Measurements from ENCODE around the gene TMEM69. TPM values are rescaled to one million over a fixed set of nuclear protein-coding genes. Genes with fewer than 3 reads are reported as not detected.
"Not testable (repeated sequence)": the region's sequence is repeated elsewhere in the genome, so short reads cannot be mapped to it uniquely, and the experiment has no call there.

The TMEM69 gene
- total RNA-seq, 1 donor from 2014 or later: 65.2 TPM

GRCh38 chr1:45722809-45723208 is 34.8 kb downstream of the TMEM69 start:
- no peak overlapping the region for H3K4me2 ChIP-seq
- H3K36me3 ChIP-seq: no peaks in the 10 kb centered on the region
- no peaks in the 10 kb centered on the region for H3F3A ChIP-seq (ENCODE audit: low read depth)
- no peak overlapping the region for H3K27ac ChIP-seq
- H3K4me3 ChIP-seq: no peak overlapping the region
- H3K9ac ChIP-seq: no peak overlapping the region
- Mint-ChIP-seq H3K9me3 (no peaks in the 10 kb centered on the region), H3K36me3 (peaks cover 5% of the 10 kb centered on the region), H3K27me3 (ENCODE audit: insufficient read depth, low read depth) (no peaks in the 10 kb centered on the region), H3K27ac (no peak overlapping the region), H3K4me1 (no peaks in the 10 kb centered on the region), H3K4me3 (no peak overlapping the region)
- no peaks in the 10 kb centered on the region for H4K20me1 ChIP-seq (ENCODE audit: low read depth)
- no peaks in the 10 kb centered on the region for H3K4me1 ChIP-seq
- H3K27me3 ChIP-seq: no peaks in the 10 kb centered on the region
- no peak for TF ChIP-seq CTCF (IDR thresholded peaks at IDR 0.05)
- TF ChIP-seq EZH2 (IDR thresholded peaks at IDR 0.05): no peak
- no peak for TF ChIP-seq EZH2phosphoT487 (IDR thresholded peaks at IDR 0.05)
- H2AFZ ChIP-seq (replicated peaks): no peak overlapping the region
- no peaks in the 10 kb centered on the region for H3K79me2 ChIP-seq (ENCODE audit: low read depth)
- DNase-seq (ENCODE audit: low spot score): no peak
- no peaks in the 10 kb centered on the region for H3K9me3 ChIP-seq (ENCODE audit: low read depth)

GRCh38 chr1:45723248-45723930 is 35.4 kb downstream of the TMEM69 start:
- no peak overlapping the region for H3K9ac ChIP-seq
- H4K20me1 ChIP-seq (ENCODE audit: low read depth): no peaks in the 10 kb centered on the region
- H3K27ac ChIP-seq: no peak overlapping the region
- Mint-ChIP-seq H3K27ac (no peak overlapping the region), H3K4me3 (no peak overlapping the region), H3K4me1 (no peaks in the 10 kb centered on the region), H3K9me3 (no peaks in the 10 kb centered on the region), H3K36me3 (peaks cover 5% of the 10 kb centered on the region), H3K27me3 (ENCODE audit: insufficient read depth, low read depth) (no peaks in the 10 kb centered on the region)
- no peak for DNase-seq (ENCODE audit: low spot score)
- H3K79me2 ChIP-seq (ENCODE audit: low read depth): no peaks in the 10 kb centered on the region
- no peak overlapping the region for H3K4me2 ChIP-seq
- H2AFZ ChIP-seq (replicated peaks): no peak overlapping the region
- H3K4me1 ChIP-seq: no peaks in the 10 kb centered on the region
- H3F3A ChIP-seq (ENCODE audit: low read depth): no peaks in the 10 kb centered on the region
- H3K4me3 ChIP-seq: no peak overlapping the region
- H3K36me3 ChIP-seq: no peaks in the 10 kb centered on the region
- no peaks in the 10 kb centered on the region for H3K9me3 ChIP-seq (ENCODE audit: low read depth)
- H3K27me3 ChIP-seq: no peaks in the 10 kb centered on the region
- TF ChIP-seq EZH2phosphoT487 (IDR thresholded peaks at IDR 0.05): no peak
- TF ChIP-seq EZH2 (IDR thresholded peaks at IDR 0.05): no peak
- TF ChIP-seq CTCF (IDR thresholded peaks at IDR 0.05): no peak

GRCh38 chr1:45726007-45726406 is 38.0 kb downstream of the TMEM69 start:
- not testable (repeated sequence) for H3K4me1 ChIP-seq; H4K20me1 ChIP-seq (ENCODE audit: low read depth); H3K4me3 ChIP-seq; H3K36me3 Mint-ChIP-seq; H3K36me3 ChIP-seq; H3K9me3 Mint-ChIP-seq; H2AFZ ChIP-seq (replicated peaks); H3K9ac ChIP-seq; DNase-seq (ENCODE audit: low spot score); H3K27ac Mint-ChIP-seq; H3K9me3 ChIP-seq (ENCODE audit: low read depth); H3K4me1 Mint-ChIP-seq; H3K4me3 Mint-ChIP-seq; H3K27ac ChIP-seq; H3K4me2 ChIP-seq; H3K79me2 ChIP-seq (ENCODE audit: low read depth); H3K27me3 ChIP-seq; H3F3A ChIP-seq (ENCODE audit: low read depth); H3K27me3 Mint-ChIP-seq (ENCODE audit: insufficient read depth, low read depth)

GRCh38 chr1:45730075-45730779 is 42.2 kb downstream of the TMEM69 start:
- no peak overlapping the region for H3K4me3 Mint-ChIP-seq
- Histone ChIP-seq H3K9ac (no peak overlapping the region), H3K4me2 (no peak overlapping the region), H4K20me1 (ENCODE audit: low read depth) (no peaks in the 10 kb centered on the region), H3K27me3 (no peaks in the 10 kb centered on the region), H3K4me1 (no peaks in the 10 kb centered on the region), H2AFZ (replicated peaks) (no peak overlapping the region), H3K4me3 (no peak overlapping the region), H3K27ac (no peak overlapping the region), H3K36me3 (no peaks in the 10 kb centered on the region), H3F3A (ENCODE audit: low read depth) (no peaks in the 10 kb centered on the region), H3K9me3 (ENCODE audit: low read depth) (no peaks in the 10 kb centered on the region), H3K79me2 (ENCODE audit: low read depth) (no peaks in the 10 kb centered on the region)
- no peaks in the 10 kb centered on the region for H3K4me1 Mint-ChIP-seq
- no peak for TF ChIP-seq EZH2 (IDR thresholded peaks at IDR 0.05)
- TF ChIP-seq CTCF (IDR thresholded peaks at IDR 0.05): no peak
- TF ChIP-seq EZH2phosphoT487 (IDR thresholded peaks at IDR 0.05): no peak
- no peak overlapping the region for H3K27ac Mint-ChIP-seq
- no peaks in the 10 kb centered on the region for H3K36me3 Mint-ChIP-seq
- H3K27me3 Mint-ChIP-seq (ENCODE audit: insufficient read depth, low read depth): no peaks in the 10 kb centered on the region
- DNase-seq (ENCODE audit: low spot score): no peak
- H3K9me3 Mint-ChIP-seq: no peaks in the 10 kb centered on the region
